Heart right ventricle (tissue), 16 donors: ENCODE data around the gene MTOR. TPM values are rescaled to one million over a fixed set of nuclear protein-coding genes. Genes with fewer than 3 reads are reported as not detected.

Experiments
- ATAC-seq, 8 donors: fragments of 200-7000 bp; cut with Tn5 transposase; one replicate each; pipeline ENCODE4 v1.9.1; 2020; ENCODE audit warnings: mild to moderate bottlenecking in 8 of 8, moderate library complexity in 8 of 8, moderate number of reproducible peaks in 1 of 8
- DNase-seq, 2 donors: peaks; one replicate each; pipeline ENCODE4 v3.0.0-alpha.2; 2020
- H3K27ac ChIP-seq, 10 donors: fragments of 200-600 bp; sonication (generic) in 2 of 10; one replicate each; pipeline versions ENCODE4 v1.5.0 to v1.8.0; 2020 to 2022; ENCODE audit warnings: mild to moderate bottlenecking in 3 of 10
- H3K27me3 ChIP-seq, 7 donors: fragments of 200-600 bp; one replicate each; pipeline ENCODE4 v1.8.0; 2021 to 2022; ENCODE audit warnings: mild to moderate bottlenecking in 2 of 7
- H3K36me3 ChIP-seq, 9 donors: fragments of 200-600 bp; sonication (generic) in 1 of 9; one replicate each; pipeline versions ENCODE4 v1.5.0 to v1.8.0; 2020 to 2022; ENCODE audit warnings: mild to moderate bottlenecking in 2 of 9
- H3K4me1 ChIP-seq, 9 donors: fragments of 200-600 bp; sonication (generic) in 1 of 9; one replicate each; pipeline versions ENCODE4 v1.5.0 to v1.8.0; 2020 to 2022; ENCODE audit warnings: mild to moderate bottlenecking in 4 of 9
- H3K4me3 ChIP-seq, 10 donors: fragments of 200-600 bp; sonication (generic) in 2 of 10; one replicate each; pipeline versions ENCODE4 v1.5.0 to v1.8.0; 2020 to 2022; ENCODE audit warnings: mild to moderate bottlenecking in 7 of 10, moderate library complexity in 2 of 10
- H3K9me3 ChIP-seq, 11 donors: fragments of 200-600 bp in 10 of 11; sonication (generic) in 2 of 11; one replicate each; pipeline versions ENCODE4 v1.5.0 to v1.8.0; 2013 to 2022; ENCODE audit warnings: mild to moderate bottlenecking in 2 of 11, control low read depth in 1 of 11, moderate library complexity in 1 of 11
- WGBS, 2 donors: extraction: QIAGEN DNeasy Blood & Tissue Kit; methylation state at CpG; one replicate each; pipeline ENCODE4 v1.1.7; 2013; ENCODE audit warnings: inconsistent platforms in 1 of 2; 5-methylcytosine and 5-hydroxymethylcytosine counted together
- intact Hi-C, 10 donors: fragments of 100-400 bp; cut with DNase I; formaldehyde crosslinking; loops; one replicate each; pipeline versions ENCODE4 v1.11.1 to v1.14.2; 2022
- polyA plus RNA-seq, 2 donors: library from polyadenylated mRNA; stranded (reverse); fragments of 200-250 nt; gene quantifications; one replicate each; pipeline ENCODE4 v1.2.3, GENCODE V29; 2013
- total RNA-seq, 10 donors: library from RNA; stranded (reverse); fragmentation: NEBNext Ultra II Directional in 3 of 10; extraction: Animal tissue kit (Norgen Biotek cat#: 25700) in 3 of 10; gene quantifications; one replicate each; pipeline versions ENCODE4 v1.2.1 to v1.2.4, GENCODE V29; 2021 to 2023
- TF ChIP-seq, protein P1 (sequence below), 9 donors: fragments of 200-600 bp; sonication (generic) in 2 of 9; IDR thresholded peaks; one replicate each; pipeline versions ENCODE4 v1.5.0 to v1.8.0; 2021 to 2022; ENCODE audit warnings: antibody characterized with exemption in 9 of 9, mild to moderate bottlenecking in 5 of 9, moderate library complexity in 1 of 9
- donor health status: Arrhythmogenic right ventricular cardiomyopathy.
- donor health status: ischemic (EF 13 %, LVEDD 7.1; RV severe dilation, severe dysfunction).
- donor health status: healthy with polysubstance abuse.
- donor health status: DM: no; HTN: yes; CAD: no.
- donor health status: DM: no; HTN: no; CAD: no.
- donor health status: ischemic (EF 25% LVEDD 6.9; RV normal size, moderate dysfunction).
- donor health status: ischemic (EF 25% LVEDD 5.7; RV mildly dilated, moderate dysfunction).
- donor health status: healthy.
- donor health status: DM: yes; HTN: yes; CAD: no.
- donor health status: Ischemic cardiomyopathy.
- donor health status: ischemic (EF 35%, LVEDD 5.7; RV mildly dilated, moderate dysfunction).
- donor health status: nonischemic (EF 11% LVEDD 7.7; RV severe dilation, severe dysfunction).
- donor health status: DM: yes; HTN: yes; CAD: no.
- donor health status: PGD.
- donor health status: ischemic (EF 29% LVEDD 5.4; RV normal size, mild dysfunction).
- donor health status: nonischemic (EF 23%, LVEDD 6.1; RV moderate dilation, normal function).

MTOR gene
- total and polyA plus RNA-seq, 12 donors, result 18.7 to 42.7 (median 36.3) TPM

DNA sequence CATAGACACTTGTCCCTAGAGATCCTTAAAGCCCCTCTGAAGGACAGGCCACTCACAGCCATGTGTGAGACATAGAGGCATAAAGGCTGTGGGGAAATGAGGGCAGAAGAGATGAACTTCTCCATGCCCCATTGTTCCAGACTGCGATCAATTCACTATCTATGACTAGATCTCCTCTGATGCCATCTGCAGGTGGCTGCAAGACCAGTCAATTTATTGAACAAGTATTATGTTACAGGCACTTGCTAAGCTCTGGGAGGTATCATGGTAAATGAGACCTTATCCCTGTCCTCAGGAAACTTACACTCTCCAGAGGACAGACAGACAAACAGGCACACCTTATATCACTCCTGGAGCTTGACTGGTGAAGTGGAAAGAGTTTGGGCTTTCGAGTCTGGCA is 33.6 kb upstream of the MTOR start:
- Histone ChIP-seq H3K4me1 (peaks cover 0 to 14% (median 3%) of the 10 kb centered on the region in 9 donors), H3K4me3 (no peak overlapping the region), H3K9me3 (no peaks in the 10 kb centered on the region), H3K27ac (no peak overlapping the region), H3K36me3 (peaks cover 0 to 45% (median 14%) of the 10 kb centered on the region in 9 donors), H3K27me3 (no peaks in the 10 kb centered on the region)
- DNase-seq (no peak), ATAC-seq (no peak)
- 100% methylated on average over 2 of the region's 2 CpGs for WGBS, 2 donors
- intact Hi-C loops, result no loop called here
- TF ChIP-seq, protein P1, sequence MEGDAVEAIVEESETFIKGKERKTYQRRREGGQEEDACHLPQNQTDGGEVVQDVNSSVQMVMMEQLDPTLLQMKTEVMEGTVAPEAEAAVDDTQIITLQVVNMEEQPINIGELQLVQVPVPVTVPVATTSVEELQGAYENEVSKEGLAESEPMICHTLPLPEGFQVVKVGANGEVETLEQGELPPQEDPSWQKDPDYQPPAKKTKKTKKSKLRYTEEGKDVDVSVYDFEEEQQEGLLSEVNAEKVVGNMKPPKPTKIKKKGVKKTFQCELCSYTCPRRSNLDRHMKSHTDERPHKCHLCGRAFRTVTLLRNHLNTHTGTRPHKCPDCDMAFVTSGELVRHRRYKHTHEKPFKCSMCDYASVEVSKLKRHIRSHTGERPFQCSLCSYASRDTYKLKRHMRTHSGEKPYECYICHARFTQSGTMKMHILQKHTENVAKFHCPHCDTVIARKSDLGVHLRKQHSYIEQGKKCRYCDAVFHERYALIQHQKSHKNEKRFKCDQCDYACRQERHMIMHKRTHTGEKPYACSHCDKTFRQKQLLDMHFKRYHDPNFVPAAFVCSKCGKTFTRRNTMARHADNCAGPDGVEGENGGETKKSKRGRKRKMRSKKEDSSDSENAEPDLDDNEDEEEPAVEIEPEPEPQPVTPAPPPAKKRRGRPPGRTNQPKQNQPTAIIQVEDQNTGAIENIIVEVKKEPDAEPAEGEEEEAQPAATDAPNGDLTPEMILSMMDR (IDR thresholded peaks at IDR 0.05), result no peak

DNA sequence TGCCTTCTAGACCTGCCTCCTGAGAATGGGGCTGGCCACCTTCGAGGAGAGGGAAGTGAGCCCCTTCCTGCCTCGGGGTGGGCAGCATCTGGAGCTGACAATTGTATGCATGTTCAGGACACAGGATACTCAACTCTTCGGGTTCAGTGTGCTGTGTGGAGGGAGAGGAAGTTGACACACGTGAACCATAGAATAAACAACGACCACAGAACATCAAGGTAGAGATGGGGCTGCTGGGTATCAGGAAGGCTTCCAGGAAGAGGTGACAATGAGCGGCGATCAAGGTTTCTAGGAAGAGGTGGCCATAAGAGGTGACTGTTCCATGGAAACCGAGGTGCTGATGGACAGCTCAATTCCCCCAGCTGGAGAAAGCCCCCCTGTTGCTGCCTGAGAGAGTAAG is 32.6 kb upstream of the MTOR start:
- no peaks in the 10 kb centered on the region for H3K9me3 ChIP-seq
- peaks cover 0 to 54% (median 14%) of the 10 kb centered on the region in 9 donors for H3K36me3 ChIP-seq
- H3K27me3 ChIP-seq, result no peaks in the 10 kb centered on the region
- intact Hi-C loops, result no loop called here
- WGBS, 2 donors, result 70 to 74% methylated on average over 8 of the region's 8 CpGs
- H3K4me3 ChIP-seq, result no peak overlapping the region
- H3K4me1 ChIP-seq, result peaks cover 0 to 16% (median 3%) of the 10 kb centered on the region in 9 donors
- H3K27ac ChIP-seq, result no peak overlapping the region
- DNase-seq (no peak), ATAC-seq (no peak)
- TF ChIP-seq, protein P1 (IDR thresholded peaks at IDR 0.05), result no peak

DNA sequence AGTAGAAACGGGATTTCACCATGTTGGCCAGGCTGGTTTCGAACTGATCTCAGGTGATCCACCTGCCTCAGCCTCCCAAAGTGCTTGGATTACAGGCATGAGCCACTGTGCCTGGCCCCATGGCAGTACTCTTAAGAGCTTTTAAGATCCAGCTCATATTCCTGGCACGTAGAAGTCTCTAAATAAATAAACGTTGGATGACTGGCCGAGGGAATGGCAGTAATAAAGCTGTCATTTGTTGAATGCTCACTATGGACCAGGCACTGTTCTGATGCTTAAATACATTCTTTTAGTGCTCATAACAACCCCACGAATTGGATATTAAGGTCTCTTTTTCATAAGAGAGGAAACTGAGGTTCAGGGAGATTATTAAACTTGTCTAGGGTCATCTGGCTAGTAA is 31.5 kb upstream of the MTOR start:
- 92 to 93% methylated on average over 6 of the region's 6 CpGs for WGBS, 2 donors
- TF ChIP-seq, protein P1 (IDR thresholded peaks at IDR 0.05), result no peak
- intact Hi-C loops, result no loop called here
- H3K27me3 ChIP-seq, result no peaks in the 10 kb centered on the region
- H3K27ac ChIP-seq, result no peak overlapping the region
- no peak overlapping the region for H3K4me3 ChIP-seq
- no peak for DNase-seq
- peaks cover 0 to 65% (median 14%) of the 10 kb centered on the region in 9 donors for H3K36me3 ChIP-seq
- H3K4me1 ChIP-seq, result peaks cover 0 to 14% (median 3%) of the 10 kb centered on the region in 9 donors
- no peaks in the 10 kb centered on the region for H3K9me3 ChIP-seq
- ATAC-seq, result no peak

DNA sequence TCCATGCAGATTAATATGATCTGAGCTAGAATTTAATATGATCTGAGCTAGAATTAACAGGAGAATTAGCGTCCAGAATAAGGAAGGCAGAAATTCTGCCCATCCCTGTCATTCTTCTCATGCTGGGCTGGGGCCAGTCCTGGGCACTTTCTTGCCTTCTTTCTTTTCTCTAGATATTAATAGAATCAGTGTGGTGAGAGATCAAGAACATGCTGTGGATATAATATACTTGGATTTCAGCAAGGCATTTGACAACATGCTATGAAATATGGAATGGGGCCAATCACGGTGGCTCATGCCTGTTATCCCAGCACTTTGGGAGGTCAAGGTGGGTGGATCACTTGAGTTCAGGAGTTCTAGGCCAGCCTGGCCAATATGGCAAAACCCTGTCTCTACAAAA is 28.7 kb upstream of the MTOR start:
- DNase-seq (no peak), ATAC-seq (no peak)
- TF ChIP-seq, protein P1 (IDR thresholded peaks at IDR 0.05), result no peak
- intact Hi-C loops, result no loop called here
- Histone ChIP-seq H3K9me3 (no peaks in the 10 kb centered on the region), H3K36me3 (peaks cover 0 to 88% (median 14%) of the 10 kb centered on the region in 9 donors), H3K4me1 (peaks cover 0 to 9% (median 0%) of the 10 kb centered on the region in 9 donors), H3K27ac (no peak overlapping the region), H3K27me3 (no peaks in the 10 kb centered on the region), H3K4me3 (no peak overlapping the region)
- WGBS, 2 donors, result 47 to 68% methylated on average over 2 of the region's 2 CpGs
